Astrocyte of the hippocampus (primary cell): Measurements from ENCODE around the gene MMP24.
"Not testable (repeated sequence)": the region's sequence is repeated elsewhere in the genome, so short reads cannot be mapped to it uniquely, and the experiment has no call there.

Experiments used
- DNase-seq: peaks from one replicate; pipeline ENCODE4 v3.0.0; 2011; ENCODE audit warnings: low read depth, low spot score

Gene MMP24

DNA sequence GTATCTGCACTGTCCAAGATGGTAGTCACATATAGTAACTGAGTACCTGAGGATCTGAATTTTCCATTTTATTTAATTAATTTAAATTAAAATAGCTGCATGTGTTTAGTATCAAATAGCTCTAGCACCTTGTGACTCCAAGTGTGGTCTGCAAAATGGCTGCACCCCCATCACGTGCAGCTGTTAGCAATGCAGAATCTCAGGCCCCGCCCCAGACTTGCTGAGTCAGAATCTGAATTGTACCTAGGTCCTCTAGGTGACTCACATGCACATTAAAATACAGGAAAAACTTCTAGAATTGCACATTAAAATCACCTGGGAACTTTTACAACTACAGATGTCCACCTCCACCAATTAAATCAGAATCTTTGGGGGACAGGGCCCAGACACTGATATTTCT lies 84.9 kb downstream of the MMP24 start:
- peak; percentile 71 for DNase-seq

DNA sequence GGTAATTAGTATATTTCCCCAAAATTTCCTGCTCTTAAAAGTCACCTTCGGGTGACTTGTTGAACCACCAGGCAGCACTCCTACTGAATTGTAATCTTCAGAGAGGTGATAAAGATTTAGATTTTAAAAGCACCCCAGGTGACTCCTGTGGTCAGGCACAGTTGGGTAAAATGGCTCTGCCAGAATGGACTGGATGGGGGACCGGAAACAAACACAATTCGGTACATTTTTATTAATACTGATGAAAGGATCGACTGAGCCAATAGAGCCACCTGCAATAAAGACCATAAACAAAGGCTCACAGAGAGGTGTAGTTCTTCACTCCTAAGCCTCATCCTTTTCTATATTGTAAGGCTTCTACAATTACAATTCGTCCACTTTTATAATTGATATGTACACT lies 85.3 kb downstream of the MMP24 start:
- no peak for DNase-seq

DNA sequence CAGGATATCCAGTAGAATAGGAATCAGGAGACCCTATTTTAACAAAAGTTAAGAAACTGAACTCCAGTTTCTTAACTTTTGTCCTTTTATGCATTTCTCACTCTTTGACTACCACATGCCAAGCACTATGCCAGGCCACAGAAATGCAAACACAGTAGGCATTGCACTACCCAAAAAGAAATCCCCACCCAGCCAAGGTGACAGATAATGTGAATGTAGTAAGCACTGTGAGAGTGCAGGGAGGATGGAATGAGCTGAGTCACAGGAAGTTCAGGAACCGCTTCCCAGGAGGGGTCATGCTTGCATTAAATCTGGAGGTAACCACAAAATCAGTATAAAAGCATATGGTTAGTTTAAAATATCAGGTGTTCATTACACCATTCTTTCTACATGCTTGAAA lies 85.8 kb downstream of the MMP24 start:
- DNase-seq = peak; percentile 92

DNA sequence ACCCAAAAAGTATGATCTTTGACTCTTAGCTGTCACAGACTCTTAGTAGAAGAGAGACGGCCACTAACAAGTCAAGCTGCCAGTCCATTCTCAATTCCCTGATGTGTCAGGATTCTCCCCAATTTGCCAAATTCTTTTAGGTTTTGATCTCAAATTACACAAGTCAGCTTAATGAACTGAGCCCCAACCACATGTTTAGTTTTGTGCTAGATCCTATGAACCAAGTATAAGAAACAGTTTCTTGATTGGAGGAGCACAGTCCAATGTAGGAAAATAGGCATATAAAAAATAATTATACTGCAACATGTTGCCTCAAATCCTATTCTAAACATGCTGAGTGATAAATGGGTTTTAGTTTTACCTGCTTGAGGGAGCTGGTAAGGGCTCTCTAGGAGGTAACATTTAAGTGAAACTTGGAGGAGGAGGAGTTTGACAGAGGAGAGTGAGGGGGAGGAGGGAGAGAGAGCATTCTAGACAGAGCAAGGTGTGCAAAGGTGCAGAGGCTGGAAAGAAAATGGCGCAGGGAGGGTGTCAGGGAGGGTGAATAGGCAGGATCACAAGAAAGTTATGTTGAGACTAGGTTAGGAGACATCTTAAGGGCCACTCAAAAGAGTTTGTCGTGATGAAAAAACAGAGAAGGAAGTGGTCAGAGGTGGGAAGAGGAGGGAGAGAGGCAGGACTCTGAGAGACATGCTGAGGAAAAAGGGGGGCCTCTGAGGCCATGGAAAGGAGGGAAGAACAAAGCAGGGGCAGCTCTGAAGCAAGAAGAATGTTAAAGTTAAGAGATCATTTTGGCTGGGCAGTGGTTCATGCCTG lies 88.5 kb downstream of the MMP24 start:
- peak; percentile 44 for DNase-seq

DNA sequence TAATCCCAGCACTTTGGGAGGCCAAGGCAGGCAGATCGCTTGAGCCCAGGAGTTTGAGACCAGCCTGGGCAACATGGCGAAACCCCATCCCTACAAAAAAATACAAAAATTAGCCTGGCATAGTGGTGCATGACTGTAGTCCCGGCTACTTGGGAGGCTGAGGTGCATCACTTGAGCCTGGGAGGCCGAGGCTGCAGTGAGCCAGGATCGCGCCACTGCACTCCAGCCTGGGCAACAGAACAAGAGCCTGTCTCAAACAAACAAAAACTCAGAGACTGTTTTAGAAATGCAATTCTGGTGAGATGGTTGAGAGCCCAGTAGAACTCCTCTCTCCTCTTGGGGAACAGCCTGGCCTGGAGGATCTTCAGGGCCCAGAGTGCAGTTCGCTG lies 89.1 kb downstream of the MMP24 start:
- not testable (repeated sequence) for DNase-seq

DNA sequence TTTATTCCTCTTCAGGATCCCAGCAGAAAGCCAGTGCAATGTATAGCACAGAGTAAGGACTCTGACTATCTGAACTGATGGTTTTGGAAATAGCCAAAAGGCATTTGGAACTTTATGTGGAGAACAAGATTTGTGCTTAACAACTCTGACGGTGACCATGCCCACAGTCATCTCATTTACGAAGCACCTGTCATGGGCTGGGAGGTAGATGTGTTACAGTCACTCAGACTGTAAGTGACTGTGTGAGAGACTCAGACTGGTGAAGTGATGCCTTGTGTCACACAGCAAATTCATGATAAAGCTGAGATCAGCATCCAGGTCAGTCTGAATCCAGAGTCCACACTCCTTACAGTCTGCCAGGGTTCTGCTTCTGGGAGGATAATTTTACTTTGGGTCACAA lies 89.6 kb downstream of the MMP24 start:
- DNase-seq = no peak

DNA sequence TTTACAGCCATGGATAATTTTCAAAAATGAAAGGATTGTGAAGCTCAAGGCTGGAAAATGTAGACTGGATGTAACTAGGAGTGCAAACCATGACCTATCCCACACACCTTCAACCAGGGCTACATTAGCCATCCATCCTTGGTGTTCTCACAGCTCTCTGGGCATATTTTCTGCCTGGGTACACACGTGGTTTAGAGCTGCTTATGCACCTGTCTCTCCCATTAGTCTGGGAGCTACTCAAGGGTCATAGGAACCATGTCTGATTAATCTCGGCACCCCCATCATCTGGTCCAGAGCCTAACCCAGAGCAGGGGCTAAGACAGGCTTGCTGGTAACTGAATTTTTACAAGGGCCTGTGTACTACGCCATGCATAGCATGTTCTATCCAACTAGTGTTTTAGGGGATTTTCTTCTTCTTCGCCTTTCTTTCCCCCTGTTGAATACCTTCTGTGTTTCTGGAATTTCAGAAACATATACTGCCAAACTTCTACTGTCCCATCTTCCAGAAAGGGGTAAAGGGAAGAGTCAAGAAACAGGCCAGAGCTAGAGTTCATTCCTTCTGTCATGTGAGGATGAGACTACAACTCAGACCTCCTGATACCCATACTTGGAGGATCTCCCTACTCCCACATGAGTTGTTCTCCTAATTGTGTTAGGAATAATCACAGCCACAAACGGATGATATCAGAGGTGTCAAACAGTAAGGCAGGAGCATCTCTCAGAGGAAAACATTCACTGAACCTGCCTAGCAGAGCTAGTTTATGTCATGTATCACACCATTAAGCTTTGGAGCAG lies 91.1 kb downstream of the MMP24 start:
- DNase-seq = no peak

DNA sequence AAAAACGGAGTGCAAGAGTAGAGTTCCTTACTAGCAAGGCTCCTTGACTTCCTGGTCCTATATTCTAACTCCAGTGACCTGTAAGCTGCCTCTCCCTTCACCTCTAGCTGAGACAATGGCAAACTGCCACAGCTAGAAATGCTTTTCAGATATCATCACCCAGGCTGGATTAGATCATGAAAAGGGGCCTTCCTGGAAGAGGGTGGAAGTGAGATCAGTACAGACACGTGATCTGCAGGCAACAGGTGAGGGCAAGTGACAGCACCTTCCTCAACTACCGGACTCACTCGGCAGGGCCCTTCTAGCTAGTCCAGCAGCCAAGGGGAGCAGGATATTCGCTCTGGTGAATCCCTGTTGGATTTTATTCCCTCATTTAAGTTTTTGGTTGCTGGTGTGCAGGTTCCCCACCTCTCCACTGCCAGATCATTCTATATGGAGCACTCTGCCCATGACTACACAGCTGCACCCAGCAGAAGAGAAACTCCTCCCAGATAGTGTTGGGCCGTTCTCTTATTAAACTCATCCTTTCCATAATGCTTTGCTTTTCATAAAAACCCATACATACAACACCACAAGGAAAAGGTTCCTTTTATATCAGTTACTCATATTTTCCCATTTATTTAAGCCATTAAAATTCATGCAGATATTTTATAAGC lies 92.1 kb downstream of the MMP24 start:
- peak; percentile 85 for DNase-seq

DNA sequence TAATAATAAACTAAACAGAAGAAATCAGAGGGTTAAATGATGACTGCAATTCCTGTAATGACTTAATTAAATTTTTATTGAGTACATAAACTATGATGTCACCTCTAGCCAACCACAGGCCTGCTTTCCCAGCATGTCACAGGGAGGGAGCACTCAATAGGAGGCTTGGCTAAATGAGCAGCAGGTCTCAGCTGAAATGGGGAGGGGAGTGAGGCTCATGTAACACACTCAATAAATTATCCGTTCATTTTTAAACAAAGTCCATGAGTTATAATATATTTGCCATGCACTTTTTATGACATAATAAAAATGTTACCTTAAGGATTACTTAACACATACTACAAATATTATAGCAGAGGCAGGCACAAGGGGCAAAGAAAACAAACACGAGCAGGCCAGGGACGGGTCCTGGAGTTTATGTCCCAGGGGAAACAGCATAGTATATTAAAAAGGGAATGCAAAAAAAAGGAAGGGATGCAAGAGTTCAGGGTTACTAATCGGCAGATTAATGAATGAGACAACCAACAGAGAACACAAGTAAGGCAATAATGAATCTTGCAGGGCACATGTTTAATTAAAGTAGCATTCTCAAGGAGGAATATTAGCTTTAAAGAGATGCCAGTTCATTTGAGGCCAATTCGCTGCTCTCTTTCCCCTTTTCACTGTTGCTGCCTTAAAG lies 92.8 kb downstream of the MMP24 start:
- peak; percentile 68 for DNase-seq

DNA sequence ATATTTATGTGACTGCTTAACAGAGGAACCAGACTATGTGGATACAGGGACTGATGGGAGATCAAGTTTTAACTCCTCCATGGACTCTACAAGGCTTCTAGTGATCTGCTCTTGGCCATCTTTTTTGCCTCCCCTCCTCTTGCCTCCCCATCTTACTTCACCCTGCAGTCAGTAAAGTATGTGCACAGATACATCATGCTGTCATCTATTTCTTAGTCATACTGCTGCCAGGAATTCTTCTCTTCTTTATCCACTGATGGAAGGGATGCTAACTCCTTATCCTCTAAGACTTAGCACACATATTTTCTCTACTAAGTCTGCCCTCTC lies 93.3 kb downstream of the MMP24 start:
- peak; percentile 54 for DNase-seq

DNA sequence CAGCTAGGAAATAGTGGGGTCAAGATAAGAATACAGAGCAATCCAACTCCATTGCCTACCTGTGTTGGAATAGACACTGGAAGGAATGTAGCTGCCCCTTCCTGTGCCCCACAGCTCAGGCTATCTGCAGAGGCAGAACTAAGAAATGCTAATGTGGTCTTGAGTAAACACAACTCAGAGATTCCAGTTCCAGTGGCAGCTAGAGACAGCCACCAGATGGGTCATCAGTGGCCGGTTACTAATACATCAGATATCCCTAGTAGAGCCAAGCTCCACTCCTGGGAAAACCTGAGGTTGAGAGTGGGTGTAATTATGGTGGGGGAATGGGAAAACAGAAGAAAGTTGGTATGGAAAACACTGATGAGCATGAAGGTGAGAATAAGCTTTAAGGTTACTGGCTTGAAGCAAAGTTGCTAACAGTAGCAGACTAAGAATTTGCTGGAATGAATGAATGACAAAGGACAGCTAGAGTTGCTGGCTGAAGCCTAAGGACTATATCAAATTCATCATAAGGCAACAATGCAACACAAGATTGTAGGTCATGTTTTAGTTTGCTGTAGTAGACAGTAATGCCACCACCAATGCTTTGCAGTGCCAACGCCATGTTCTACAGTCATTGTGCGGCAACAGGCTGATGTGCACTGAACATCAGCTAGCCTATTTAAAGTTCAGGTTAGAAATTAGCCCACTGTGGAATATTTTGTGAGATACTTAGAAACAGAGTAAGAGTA lies 94.1 kb downstream of the MMP24 start:
- peak; percentile 92 for DNase-seq

DNA sequence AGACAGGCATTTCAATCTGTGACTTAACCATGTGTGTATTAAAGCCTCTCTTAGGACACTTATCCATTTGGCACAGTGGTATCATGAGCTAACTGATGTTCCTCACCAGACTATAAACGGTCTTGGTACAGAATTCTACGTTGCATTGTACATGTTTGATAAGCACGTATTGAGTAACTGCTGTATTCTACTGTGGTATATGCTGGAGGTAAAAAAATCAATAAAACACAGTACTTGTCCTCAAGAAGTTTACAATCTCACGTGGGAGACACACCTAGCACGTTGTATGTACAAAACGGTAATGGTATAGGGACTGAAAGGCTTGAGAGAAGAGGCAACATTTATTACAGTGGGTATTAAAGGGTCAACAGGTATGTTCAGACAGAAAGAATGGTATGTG lies 98.9 kb downstream of the MMP24 start:
- no peak for DNase-seq

DNA sequence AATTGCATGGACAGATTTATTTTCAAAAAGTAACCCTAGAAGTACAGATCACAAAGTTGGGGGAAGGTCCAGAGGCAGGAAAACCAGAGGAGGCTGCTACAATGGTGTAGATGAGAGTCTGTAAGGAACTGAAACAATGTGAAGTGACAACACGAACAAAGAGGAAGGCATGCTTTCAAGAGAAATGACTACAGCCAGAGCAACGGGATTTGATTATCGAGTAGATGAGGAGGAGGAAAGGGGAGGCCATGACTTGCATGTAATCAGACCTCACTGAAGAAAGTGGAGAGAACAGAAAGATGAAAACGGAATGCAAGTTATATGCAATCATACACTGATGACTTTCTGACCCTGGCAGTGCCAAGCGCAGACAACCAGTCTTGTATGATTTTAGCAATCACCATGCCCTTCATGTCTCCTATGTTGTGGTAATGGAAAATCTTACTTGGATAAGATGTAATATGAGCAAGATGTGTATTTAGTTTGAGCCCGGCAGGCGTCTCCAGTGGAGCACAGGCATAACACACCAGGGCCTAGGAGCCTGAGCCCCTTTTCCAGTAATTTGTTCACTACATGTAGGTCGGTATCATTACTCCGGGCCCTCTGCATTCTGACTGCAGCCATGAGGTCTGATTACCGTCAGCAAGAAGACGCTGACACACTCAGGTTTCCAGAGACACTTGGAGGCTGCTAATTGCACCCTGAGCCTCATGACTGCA lies 99.7 kb downstream of the MMP24 start:
- peak; percentile 23 for DNase-seq
